ENCODE results near the gene CBLL2. TPM values are rescaled to one million over a fixed set of nuclear protein-coding genes. Genes with fewer than 3 reads are reported as not detected.

Gene CBLL2
- total RNA-seq, 1 donor from 2014 or later, result not detected

Other genes with a start within 250 kb of the CBLL2 start
- 0.10 TPM for gene PHEX, start 240.6 kb upstream of the CBLL2 start, total RNA-seq